Stimulated activated CD4-positive, alpha-beta T cell treated with anti-CD3 and anti-CD28 coated beads, Interleukin-4, amount 100 ng/mL, for 24 hours (primary cell): ENCODE results near the gene MYO15A.

Source experiments
- DNase-seq: peaks from one replicate; pipeline ENCODE4 v3.0.0-alpha.2; 2020

Gene MYO15A

DNA sequence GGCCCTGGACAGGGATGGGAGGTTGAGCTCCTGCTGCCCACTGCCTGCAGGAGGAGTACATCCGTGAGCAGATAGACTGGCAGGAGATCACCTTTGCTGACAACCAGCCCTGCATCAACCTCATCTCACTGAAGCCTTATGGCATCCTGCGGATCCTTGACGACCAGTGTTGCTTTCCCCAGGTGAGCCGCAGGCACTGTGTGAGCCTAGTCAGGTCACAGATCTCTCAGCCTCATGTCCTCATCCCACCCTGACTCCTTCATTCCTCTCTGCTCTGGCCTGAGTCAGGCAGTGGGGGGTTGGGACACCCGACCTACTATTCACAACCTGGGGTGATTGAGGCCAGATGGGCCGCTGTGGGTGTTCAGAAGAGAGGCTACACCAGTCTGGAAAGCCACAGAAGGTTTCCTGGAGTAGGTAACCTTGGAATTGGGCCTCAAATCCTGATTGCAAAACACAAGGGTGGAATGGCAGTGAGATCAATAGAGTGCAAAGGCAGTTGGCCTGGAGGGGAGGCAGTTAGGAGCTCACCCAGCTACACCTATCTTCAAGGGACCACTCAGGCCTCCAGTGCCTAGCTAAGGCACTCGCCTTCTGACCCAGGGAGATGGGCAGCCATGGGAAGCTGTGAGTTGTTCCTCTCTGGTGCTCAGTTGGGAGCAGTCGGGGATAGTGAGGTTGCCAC, 29.7 kb downstream of the MYO15A start:
- no peak for DNase-seq

- DNase-seq: no peak
Observed at GRCh38 chr17:18139092-18139491, 30.5 kb downstream of the MYO15A start.

DNA sequence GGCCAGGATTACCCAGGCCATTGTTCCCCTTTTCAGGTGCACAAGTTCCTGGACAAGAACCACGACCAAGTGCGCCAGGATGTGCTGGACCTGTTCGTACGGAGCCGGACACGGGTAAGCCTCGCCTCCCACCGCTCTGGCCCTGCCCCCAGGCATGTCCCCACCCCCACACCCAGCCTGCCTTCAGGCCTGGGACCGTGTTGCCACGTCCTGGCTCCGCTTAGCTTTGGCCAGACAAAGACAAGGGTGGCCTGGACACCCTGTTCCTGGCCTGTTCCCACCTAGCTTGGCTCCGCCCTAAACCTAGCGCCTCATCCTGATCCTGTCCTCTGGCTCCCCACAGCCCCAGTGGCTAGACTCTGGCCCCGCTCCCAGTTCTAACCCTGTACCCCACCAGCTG, 30.9 kb downstream of the MYO15A start:
- no peak for DNase-seq

DNA sequence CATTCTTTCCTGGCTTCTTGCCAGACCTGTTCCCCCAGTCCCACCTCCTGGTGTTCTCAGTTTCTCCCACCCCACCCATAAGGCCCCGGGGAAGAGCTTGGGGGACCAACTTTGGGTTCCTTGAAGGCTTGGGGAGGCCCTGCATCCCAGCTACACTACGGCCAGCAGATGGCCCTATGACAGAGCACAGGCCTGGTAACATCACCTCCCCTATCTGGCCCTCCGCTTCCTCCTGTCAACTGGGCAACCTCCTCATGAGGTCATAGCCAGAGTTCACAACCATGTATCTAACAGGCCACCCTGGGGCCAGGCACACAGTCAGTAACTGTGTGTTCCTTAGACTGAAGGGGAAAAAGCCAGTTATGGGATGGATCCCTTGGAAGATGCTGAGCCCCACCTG, 31.4 kb downstream of the MYO15A start:
- no peak for DNase-seq

GRCh38 chr17:18140648-18141047, 32.1 kb downstream of the MYO15A start:
- no peak for DNase-seq

- DNase-seq: peak; percentile 55
Observed at GRCh38 chr17:18141210-18141803, 32.8 kb downstream of the MYO15A start.

- no peak for DNase-seq
Observed at GRCh38 chr17:18142417-18142816, 33.9 kb downstream of the MYO15A start.

DNA sequence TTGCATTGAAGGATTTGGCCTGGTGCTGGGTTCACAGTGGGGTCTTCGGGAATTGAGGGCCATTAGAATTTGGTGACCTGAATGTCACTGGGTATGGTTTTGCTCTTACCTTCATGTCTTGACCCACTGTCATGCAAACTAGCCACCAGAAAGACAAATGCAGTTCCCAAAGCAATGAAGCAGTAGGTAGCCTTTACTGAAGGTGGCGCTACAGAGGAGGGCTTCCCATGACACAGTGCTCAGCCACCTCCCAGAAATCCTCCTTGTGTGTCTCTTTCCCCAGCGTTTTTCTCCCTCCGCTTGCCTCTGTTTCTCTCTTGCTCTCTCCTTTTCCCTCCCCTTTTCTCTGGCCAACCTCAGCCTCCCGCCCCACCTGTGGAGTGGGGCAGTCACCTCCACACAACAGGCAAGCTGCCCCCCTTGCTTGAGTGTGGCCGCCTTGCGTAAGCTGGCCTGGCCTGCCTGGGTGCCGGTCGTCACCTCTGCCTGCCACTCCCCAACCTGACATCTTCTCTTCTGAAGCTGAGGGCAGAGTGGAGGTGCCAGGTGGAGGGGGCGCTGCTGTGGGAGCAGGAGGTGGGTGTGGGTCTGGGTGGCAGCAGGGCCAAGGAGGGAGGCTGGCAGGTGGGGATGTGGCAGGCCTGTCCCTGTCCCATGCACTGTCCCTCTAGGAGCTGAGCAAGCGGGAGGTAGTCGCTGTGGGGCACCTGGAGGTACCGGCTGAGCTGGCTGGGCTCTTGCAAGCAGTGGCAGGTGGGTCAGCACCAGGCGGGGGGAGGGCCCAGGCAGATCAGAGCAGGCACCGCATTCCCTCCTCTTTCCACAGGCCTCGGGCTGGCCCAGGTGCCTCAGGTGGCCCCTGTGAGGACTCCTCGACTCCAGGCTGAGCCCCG, 34.7 kb downstream of the MYO15A start:
- DNase-seq: no peak

DNA sequence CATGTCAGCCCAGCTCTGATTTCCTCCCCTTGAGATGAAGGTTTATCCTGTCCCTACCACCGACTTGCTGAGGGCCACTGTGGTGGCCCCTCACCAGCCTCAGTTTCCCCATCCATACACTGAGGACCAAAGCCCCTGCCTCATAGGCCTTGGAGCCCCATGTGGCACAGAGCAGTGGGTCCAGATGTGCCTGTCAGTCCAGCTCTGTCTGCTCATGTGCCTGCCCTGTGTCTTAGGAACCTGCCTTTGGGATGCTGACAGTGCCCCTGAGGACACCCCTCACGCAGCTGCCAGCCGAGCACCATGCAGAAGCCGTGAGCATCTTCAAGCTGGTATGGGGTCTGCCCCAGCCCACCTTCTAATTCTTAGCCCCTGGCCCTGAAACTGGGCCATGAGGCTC, 35.7 kb downstream of the MYO15A start:
- DNase-seq: no peak

DNA sequence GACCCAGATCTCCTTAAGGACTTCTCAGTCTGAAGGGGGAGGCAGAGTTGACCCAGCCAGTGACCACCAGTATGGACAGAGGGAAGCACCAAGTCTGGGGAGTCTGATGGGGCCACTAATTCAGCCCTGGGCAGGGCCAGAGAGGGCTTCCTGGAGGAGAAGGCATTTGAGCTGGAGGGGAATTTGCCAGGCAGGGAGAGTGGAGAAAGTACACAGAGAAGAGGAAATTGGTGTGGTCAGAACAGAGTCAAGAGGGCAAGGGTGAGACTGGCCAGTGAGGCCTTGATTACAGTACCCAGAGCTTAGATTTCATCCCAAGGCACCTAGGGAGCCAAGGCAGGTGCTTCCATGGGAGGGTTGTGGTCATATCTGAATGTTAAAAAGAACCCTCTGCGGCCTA, 36.3 kb downstream of the MYO15A start:
- no peak for DNase-seq

GRCh38 chr17:18145811-18146210, 37.3 kb downstream of the MYO15A start:
- no peak for DNase-seq

DNA sequence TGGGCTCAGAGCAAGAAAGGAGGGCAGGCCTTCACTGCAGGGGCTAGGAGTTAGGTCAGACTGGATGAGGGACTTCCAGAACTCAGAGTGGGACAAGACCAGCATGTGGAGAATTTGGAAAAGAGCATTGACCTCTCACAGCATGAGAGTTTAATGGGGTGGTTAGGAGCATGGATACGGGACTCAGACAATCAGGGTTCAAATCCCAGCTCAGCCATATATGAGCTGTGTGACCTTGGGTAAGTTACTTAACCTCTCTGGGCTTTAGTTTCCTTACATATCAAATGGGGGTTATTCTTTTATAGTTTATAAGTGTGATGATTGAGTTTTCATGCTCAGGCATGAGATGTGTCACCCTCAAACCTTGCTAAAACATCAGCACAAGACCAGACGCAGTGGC, 37.7 kb downstream of the MYO15A start:
- no peak for DNase-seq

GRCh38 chr17:18146980-18147379, 38.4 kb downstream of the MYO15A start:
- DNase-seq: no peak

DNA sequence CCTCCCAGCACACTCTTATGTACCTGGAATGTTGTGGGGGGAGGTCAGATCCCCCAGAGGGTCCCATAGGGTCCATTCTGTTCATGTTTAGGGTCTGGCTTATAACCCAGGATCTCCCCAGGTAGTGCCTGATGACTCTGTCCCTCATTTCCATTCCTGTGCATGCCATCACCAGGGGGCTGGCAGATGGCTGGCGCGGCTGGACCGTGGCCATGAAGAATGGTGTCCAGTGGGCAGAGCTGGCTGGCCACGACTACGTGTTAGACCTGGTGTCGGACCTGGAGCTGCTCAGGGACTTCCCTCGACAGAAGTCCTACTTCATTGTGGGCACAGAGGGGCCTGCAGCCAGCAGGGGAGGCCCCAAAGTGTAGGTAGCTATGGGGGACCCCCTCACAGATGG, 40.0 kb downstream of the MYO15A start:
- no peak for DNase-seq

DNA sequence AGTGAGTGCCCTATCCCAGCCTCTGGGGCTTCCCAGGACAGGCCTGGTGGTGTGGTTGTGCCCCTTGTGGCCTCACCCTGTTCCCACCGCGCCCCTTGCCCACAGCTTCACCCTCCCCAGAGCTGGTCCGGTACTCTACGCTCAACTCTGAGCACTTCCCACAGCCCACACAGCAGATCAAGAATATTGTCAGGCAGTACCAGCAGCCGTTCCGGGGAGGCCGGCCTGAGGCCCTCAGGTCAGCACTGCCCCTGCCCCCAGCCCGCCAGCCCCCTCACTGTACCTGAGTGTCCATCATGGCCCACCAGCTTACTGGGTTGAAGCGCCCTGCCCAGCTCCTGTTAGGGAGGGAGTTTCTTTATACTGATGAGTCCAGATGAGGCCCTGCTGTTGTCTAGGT, 42.7 kb downstream of the MYO15A start:
- no peak for DNase-seq

- DNase-seq: no peak
Observed at GRCh38 chr17:18155179-18155578, 46.6 kb downstream of the MYO15A start.

DNA sequence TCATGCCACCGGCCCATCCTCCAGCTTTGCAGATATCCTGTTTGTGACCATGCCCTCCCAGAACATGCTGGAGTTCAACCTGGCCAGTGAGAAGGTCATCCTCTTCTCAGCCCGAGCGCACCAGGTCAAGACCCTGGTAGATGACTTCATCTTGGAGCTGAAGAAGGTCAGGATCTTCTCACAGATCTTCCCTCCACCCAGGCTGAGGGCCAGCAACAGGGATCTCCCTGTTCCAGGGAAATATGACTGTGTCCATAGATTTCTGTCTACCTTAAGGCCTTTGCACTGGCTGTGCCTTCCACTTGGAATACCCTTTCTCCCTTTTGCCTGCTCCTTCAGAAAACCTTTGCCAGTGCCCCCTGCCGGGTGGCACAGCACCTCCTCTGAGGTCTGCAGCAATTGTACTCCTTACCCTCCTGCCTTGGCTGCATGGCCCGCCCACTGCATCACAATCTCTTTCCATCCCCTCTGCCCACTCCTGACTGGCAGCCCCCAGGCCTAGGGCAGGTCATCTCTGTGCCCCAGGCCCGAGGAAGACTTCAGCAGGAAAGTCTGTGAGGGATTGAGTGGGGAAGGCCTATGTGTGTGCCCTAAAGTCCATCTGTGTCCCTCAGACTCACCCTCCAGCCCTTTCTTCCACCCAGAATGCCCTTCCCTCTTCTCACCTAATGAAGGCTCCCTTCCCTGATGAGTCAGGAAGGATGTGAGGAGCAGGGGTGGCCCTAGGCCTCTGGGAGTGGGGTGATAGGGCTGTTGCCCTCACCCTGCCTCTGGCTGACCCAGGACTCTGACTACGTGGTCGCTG, 47.8 kb downstream of the MYO15A start:
- DNase-seq: no peak

DNA sequence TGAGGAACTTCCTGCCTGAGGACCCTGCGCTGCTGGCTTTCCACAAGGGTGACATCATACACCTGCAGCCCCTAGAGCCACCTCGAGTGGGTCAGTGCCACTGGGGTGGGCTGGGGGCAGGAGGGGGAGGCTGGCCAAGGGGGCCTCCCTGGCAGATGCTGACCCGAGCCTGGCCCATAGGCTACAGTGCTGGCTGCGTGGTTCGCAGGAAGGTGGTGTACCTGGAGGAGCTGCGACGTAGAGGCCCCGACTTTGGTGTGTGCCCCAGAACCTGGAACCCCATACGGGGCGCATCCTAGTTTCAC, 48.4 kb downstream of the MYO15A start:
- no peak for DNase-seq

GRCh38 chr17:18157354-18157985, 48.9 kb downstream of the MYO15A start:
- no peak for DNase-seq

GRCh38 chr17:18158022-18158600, 49.6 kb downstream of the MYO15A start:
- DNase-seq: peak; percentile 93

DNA sequence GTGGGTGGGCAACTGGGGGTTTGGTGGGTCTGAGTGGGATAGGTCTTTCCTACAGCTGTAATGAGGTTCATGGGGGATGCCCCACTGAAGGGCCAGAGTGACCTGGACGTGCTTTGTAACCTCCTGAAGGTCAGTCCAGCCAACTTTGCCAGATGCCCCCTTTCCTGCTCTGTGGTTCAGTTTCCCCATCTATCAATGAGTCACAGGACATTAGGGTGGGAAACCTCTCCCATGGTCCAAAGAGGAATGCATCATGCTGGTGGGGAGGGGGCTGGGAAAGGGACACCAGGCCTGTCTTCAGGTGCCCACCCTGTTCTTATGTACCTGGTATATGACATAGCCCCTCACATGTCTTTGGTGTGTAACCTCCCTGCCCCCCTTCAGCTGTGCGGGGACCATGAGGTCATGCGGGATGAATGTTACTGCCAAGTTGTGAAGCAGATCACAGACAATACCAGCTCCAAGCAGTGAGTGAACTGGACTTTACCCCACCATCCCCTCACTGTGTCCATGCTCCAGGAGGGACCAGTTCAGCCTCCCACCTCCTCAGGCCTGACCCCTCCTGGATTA, 51.1 kb downstream of the MYO15A start:
- DNase-seq: no peak
